Measurements from ENCODE around the gene GNG14.
"Not testable (repeated sequence)": the region's sequence is repeated elsewhere in the genome, so short reads cannot be mapped to it uniquely, and the experiment has no call there.

Gene GNG14

DNA sequence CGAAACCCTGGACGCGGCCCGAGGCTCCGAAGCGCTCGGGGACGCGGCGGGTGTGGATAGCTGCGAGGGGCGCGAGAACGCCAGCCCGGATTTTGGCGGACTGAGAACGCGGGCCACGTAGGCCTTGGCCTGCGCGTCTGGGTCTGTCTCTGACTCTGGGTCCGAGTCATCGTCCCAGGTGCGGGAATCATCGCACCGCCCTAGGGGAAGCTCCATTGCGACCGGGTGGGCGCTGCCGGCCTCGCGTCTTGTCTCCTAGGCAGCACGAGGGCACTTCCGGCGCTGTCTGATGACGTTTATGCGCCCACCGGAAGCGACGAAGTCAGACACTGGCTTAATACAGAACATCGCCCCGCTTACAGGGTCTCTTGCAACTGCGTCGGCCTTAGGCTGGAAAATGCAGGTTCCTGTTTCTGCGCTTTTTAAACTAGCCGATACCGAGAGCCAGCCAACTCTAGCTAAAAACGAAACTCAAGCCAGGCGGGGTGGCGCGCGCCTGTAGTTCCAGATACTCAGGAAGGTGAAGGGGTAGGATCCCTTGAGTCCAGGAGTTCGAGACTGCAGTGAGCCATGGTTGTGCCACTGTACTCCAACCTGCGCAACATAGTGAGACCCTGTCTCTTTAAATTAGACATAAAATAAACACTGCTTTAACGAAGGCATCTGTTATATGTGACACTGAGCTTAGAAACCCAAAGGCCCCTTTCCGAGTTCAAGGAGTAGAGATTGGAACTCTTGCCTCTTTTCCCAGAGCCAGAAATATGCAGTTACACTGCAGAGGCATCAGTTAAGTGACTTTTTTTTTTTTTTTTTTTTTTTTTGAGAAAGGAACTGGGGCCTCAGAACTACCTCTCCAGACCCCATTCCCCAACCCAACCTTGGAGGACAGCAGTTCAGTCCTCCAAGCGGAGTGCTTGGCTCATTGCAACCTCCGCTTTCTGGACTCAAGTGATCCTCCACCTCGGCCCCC is 8.9 kb downstream of the GNG14 start, which contains the start of gene FBXW9:
TSS of gene FBXW9 (minus strand) at position 266 of the 970 bp plus-strand sequence. CDS start at position 216, 50 bp downstream.
- DNase-seq (ENCODE audit: low read depth in 2 of 2) = peak; percentile 89 to 96

DNA sequence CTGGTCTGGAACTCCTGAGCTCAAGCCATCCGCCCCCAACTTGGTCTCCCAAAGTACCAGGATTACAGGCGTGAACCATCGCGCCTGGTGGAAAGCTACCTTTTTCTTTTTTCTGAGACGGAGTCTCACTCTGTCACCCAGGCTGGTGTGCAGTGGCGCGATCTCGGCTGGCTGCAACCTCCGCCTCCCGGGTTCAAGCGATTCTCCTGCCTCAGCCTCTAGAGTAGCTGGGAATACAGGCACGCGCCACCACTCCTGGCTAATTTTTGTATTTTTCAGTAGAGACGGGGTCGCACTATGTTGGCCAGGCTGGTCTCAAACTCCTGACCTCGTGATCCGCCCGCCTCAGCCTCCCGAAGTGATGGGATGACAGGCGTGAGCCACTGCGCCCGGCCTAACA is 9.6 kb downstream of the GNG14 start:
- not testable (repeated sequence) for DNase-seq (ENCODE audit: low read depth in 2 of 2)

DNA sequence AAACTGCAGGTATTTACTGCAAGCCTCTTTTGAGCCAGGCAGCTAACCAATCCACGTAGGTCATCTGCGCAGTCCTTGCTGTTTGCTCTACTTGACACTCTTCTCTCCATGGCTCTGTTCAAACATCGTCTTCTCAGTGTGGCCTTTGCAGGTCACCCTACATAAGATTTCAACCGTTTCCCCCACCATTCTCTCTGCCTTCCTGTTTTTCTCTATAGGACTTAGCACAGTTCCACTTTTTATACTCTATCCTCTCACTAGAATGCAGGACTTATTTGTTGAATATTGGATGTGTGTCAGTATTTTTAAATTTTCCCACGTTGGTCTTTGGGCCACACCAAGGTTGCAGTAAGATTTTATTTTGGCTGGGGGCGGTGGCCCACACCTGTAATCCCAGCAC is 10.3 kb downstream of the GNG14 start:
- DNase-seq (ENCODE audit: low read depth in 2 of 2) = no peak

GRCh38 chr19:12701596-12702282 is 13.9 kb downstream of the GNG14 start:
- DNase-seq (ENCODE audit: low read depth in 2 of 2) = no peak

DNA sequence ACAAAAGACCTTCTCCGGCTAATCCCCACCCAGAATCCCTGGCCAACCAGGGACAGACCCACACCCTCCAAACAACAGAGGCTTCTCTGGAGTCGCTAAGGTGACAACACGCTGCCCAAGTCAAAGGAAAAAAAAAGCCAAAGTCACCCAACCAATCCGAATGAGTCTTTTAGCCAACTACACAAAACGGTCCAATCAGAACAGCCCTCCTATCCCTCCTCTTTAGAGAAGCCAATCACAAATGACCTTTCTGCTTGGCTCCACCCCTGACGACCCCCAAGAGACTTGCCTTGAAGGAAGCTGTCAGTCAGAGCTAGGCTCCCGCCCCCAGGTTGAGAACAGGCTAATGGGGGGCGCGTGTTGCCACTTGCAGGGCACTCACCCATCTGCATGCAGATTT is 15.2 kb downstream of the GNG14 start:
- DNase-seq (ENCODE audit: low read depth in 2 of 2) = no peak

DNA sequence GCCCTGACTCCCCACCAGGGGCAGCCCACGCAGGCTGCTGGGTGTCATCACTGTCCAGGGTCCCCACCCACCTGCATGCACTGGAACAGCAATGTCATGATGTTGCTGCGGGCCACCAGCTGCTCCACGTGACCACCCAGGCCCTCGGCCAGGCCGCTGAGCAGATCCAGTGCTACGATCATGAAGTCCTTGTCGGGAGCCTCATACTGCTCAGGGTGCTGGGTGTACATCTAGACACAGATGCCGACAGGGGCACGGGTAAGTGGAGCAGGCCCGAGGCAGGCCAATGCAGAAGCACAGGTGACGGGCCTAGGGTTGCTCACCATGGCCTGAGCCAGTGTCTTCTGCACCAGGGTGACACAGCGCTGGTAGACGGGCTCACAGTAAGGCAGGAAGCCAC is 17.4 kb downstream of the GNG14 start:
- DNase-seq (ENCODE audit: low read depth in 2 of 2) = no peak

GRCh38 chr19:12705654-12706331 is 18.0 kb downstream of the GNG14 start:
- DNase-seq (ENCODE audit: low read depth in 2 of 2) = no peak

- DNase-seq (ENCODE audit: low read depth in 2 of 2) = no peak
These were observed 18.5 kb downstream of the GNG14 start for GRCh38 chr19:12706332-12706718.

GRCh38 chr19:12708641-12709040 is 20.8 kb downstream of the GNG14 start:
- DNase-seq (ENCODE audit: low read depth in 2 of 2) = no peak

DNA sequence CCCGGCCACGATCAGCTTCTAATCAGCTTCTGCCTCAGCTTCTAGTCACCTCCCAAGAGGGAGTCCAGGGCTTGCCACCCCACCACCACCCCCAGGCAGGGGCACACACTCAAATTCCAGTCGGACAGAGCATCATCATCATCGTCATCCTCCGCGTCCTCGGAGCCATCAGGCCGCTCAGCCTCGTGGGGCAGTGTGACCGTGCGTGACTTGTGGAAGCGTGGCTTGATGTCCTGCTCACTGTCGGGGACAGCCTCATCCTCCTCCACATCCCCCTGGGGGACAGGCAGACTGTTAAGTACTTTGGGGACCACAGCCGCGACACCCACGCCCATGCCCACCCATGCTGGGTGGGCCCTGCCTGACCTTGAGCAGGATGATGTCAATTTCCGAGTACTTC is 23.4 kb downstream of the GNG14 start:
- no peak for DNase-seq (ENCODE audit: low read depth in 2 of 2)

DNA sequence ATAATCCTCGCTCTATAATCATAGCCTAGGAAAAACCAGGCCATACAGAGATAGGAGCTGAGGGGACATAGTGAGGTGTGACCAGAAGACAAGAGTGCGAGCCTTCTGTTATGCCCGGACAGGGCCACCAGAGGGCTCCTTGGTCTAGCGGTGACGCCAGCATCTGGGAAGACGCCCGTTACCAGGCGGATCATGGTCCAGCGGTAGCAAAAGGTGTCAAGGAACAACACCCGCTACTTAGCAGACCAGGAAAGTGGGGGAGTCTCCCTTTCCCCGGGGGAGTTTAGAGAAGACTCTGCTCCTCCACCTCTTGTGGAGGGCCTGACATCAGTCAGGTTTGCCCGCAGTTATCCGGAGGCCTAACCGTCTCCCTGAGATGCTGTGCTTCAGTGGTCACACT is 24.3 kb downstream of the GNG14 start:
- not testable (repeated sequence) for DNase-seq (ENCODE audit: low read depth in 2 of 2)

DNA sequence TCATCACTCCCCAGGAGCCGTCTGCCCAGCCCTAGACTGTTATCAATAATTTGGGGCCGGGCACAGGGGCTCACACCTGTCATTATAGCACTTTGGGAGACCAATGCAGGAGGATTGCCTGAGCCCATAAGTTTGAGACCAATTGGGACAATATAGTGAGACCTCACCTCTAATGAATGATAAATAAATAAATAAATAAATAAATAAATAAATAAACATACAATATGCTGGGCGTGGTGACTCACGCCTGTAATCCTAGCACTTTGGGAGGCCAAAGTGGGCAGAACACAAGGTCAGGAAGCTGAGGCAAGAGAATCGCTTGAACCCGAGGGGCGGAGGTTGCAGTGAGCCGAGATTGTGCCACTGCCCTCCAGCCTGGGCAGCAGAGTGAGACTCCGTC is 25.5 kb downstream of the GNG14 start:
- not testable (repeated sequence) for DNase-seq (ENCODE audit: low read depth in 2 of 2)

- DNase-seq (ENCODE audit: low read depth in 2 of 2) = no peak
These were observed 27.3 kb downstream of the GNG14 start for GRCh38 chr19:12715102-12715501.

- DNase-seq (ENCODE audit: low read depth in 2 of 2) = no peak
These were observed 28.1 kb downstream of the GNG14 start for GRCh38 chr19:12715929-12716328.

GRCh38 chr19:12720296-12720695 is 32.5 kb downstream of the GNG14 start:
- no peak for DNase-seq (ENCODE audit: low read depth in 2 of 2)

GRCh38 chr19:12720851-12721655 is 33.3 kb downstream of the GNG14 start:
- DNase-seq (ENCODE audit: low read depth in 2 of 2) = no peak

GRCh38 chr19:12721656-12722565 is 34.1 kb downstream of the GNG14 start:
- DNase-seq (ENCODE audit: low read depth in 2 of 2) = no peak

DNA sequence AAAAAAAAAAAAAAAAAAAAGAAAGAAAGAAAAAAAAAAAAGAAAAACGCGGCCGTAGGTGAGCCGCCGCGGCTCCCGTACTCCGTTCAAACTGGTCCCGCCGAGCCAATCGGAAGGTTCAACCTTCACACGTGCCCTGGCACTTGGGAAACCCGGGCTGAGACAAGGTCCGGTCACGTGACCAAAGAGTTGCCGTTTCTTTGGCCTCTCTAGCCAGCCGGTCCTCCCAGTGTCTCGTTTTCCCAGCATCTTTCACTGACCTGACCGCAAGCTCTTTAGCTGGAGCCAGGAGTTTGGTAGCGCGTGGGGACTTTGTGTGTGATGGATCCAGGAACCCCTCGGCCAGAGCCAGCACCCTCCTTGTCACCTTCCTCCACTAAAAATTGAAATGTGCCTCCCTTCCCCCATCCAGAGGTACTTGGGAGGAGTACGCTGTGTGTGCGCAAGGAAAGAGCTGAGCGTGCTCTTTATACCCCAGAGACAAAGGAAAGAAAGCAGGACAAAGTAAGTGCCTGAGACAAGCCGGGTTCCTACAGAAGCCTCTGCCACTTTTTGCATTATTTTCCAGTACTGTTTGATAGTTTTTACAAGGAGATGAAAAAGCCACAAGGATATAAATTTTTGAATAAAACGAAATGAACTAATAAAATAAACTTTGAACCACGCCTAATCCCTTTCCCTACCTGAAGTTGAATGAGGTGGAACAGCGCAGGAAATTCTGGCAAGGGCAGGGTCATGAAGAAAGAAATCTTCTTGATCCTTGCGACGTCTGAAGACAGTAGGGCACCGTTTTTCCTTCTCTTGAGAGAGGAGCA is 35.0 kb downstream of the GNG14 start:
- peak; percentile 71 to 85 for DNase-seq (ENCODE audit: low read depth in 2 of 2)

DNA sequence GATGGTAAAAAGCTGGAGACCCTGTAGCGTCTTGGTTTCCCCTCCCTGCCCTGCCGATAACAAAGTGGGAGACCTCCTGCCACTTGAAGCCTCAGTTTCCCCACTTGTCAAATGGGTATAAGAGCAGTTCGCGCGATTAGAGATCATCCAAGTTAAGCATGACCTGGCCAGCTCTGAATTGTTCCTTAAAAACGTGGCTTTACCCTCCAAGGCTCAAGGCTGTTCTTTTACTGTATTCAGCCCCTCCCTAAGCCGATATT is 35.5 kb downstream of the GNG14 start:
- DNase-seq (ENCODE audit: low read depth in 2 of 2) = no peak
